ENCODE measurements around the gene CPAMD8. TPM values are rescaled to one million over a fixed set of nuclear protein-coding genes. Genes with fewer than 3 reads are reported as not detected.
"Not testable (repeated sequence)": the region's sequence is repeated elsewhere in the genome, so short reads cannot be mapped to it uniquely, and the experiment has no call there.

The CPAMD8 gene
- total and polyA plus RNA-seq, 7 donors = 0.60 to 14.4 (median 2.4) TPM

- 1 to 2% methylated on average over 40 of the region's 40 CpGs for WGBS, 2 donors
- intact Hi-C loops (cut with DNase I) = no loop called here
- Histone ChIP-seq H3K9me3 (peaks cover 0 to 16% (median 7%) of the 10 kb centered on the region in 4 donors), H3K27ac (no peak overlapping the region), H3K4me1 (peaks cover 0 to 7% (median 0%) of the 10 kb centered on the region in 4 donors), H3K4me3 (peak overlapping the region in 1 of 4 donors; percentile 16), H3K27me3 (peaks cover 26 to 66% (median 42%) of the 10 kb centered on the region in 3 donors), H3K36me3 (no peaks in the 10 kb centered on the region)
- DNase-seq = no peak
- TF ChIP-seq POLR2A (IDR thresholded peaks at IDR 0.05) (no peak), EP300 (IDR thresholded peaks at IDR 0.05) (no peak), CTCF (IDR thresholded peaks at IDR 0.05) (no peak), POLR2AphosphoS5 (IDR thresholded peaks at IDR 0.05) (no peak)
Measured at GRCh38 chr19:17025991-17026658, 485 bp downstream of the CPAMD8 start.

- Histone ChIP-seq H3K4me3 (no peak overlapping the region), H3K27me3 (peaks cover 26 to 66% (median 42%) of the 10 kb centered on the region in 3 donors), H3K4me1 (peaks cover 0 to 7% (median 0%) of the 10 kb centered on the region in 4 donors), H3K9me3 (peaks cover 0 to 16% (median 7%) of the 10 kb centered on the region in 4 donors), H3K27ac (no peak overlapping the region), H3K36me3 (no peaks in the 10 kb centered on the region)
- WGBS, 2 donors = 74 to 79% methylated on average over 6 of the region's 6 CpGs
- intact Hi-C loops (cut with DNase I) = no loop called here
- no peak for DNase-seq
- TF ChIP-seq EP300 (IDR thresholded peaks at IDR 0.05) = no peak
Measured at GRCh38 chr19:17025361-17025760, 1.2 kb downstream of the CPAMD8 start.

- H3K27ac ChIP-seq; intact Hi-C loops (cut with DNase I); H3K4me3 ChIP-seq; H3K4me1 ChIP-seq; H3K36me3 ChIP-seq; DNase-seq: not testable (repeated sequence)
- Histone ChIP-seq H3K9me3 (peaks cover 0 to 16% (median 7%) of the 10 kb centered on the region in 4 donors), H3K27me3 (peaks cover 26 to 64% (median 42%) of the 10 kb centered on the region in 3 donors)
- WGBS, 2 donors = 36 to 88% methylated on average over 8 of the region's 8 CpGs
Measured at GRCh38 chr19:17024941-17025340, 1.7 kb downstream of the CPAMD8 start.

GRCh38 chr19:17023805-17024204 lies 2.8 kb downstream of the CPAMD8 start:
- TF ChIP-seq POLR2A (IDR thresholded peaks at IDR 0.05) (no peak), CTCF (IDR thresholded peaks at IDR 0.05) (no peak), EP300 (IDR thresholded peaks at IDR 0.05) (no peak), POLR2AphosphoS5 (IDR thresholded peaks at IDR 0.05) (no peak)
- intact Hi-C loops (cut with DNase I) = no loop called here

GRCh38 chr19:17022738-17023137 lies 3.9 kb downstream of the CPAMD8 start:
- Histone ChIP-seq H3K4me1 (peaks cover 0 to 7% (median 0%) of the 10 kb centered on the region in 4 donors), H3K9me3 (peaks cover 0 to 16% (median 7%) of the 10 kb centered on the region in 4 donors), H3K27me3 (peaks cover 26 to 43% (median 29%) of the 10 kb centered on the region in 3 donors), H3K4me3 (no peak overlapping the region), H3K27ac (no peak overlapping the region), H3K36me3 (no peaks in the 10 kb centered on the region)
- intact Hi-C loops (cut with DNase I) = no loop called here
- DNase-seq = no peak
- TF ChIP-seq POLR2AphosphoS5 (IDR thresholded peaks at IDR 0.05) = no peak
- TF ChIP-seq EP300 (IDR thresholded peaks at IDR 0.05) = no peak
- no peak for TF ChIP-seq POLR2A (IDR thresholded peaks at IDR 0.05)
- TF ChIP-seq CTCF (IDR thresholded peaks at IDR 0.05) = no peak
- WGBS, 2 donors = 81 to 92% methylated on average over 7 of the region's 7 CpGs

More at GRCh38 chr19:17023805-17024204, 2.8 kb downstream of the CPAMD8 start:
- no peak for DNase-seq
- Histone ChIP-seq H3K27me3 (peaks cover 26 to 54% (median 38%) of the 10 kb centered on the region in 3 donors), H3K4me1 (peaks cover 0 to 7% (median 0%) of the 10 kb centered on the region in 4 donors), H3K36me3 (no peaks in the 10 kb centered on the region), H3K4me3 (no peak overlapping the region), H3K9me3 (peaks cover 0 to 16% (median 7%) of the 10 kb centered on the region in 4 donors), H3K27ac (no peak overlapping the region)
- WGBS, 2 donors = 77 to 99% methylated on average over 3 of the region's 3 CpGs
